ENCODE results near the gene PIK3IP1. TPM values are rescaled to one million over a fixed set of nuclear protein-coding genes. Genes with fewer than 3 reads are reported as not detected.

PIK3IP1 gene
- total RNA-seq, 4 donors from 2014 or later: 39.8 to 88.4 (median 48.1) TPM

DNA sequence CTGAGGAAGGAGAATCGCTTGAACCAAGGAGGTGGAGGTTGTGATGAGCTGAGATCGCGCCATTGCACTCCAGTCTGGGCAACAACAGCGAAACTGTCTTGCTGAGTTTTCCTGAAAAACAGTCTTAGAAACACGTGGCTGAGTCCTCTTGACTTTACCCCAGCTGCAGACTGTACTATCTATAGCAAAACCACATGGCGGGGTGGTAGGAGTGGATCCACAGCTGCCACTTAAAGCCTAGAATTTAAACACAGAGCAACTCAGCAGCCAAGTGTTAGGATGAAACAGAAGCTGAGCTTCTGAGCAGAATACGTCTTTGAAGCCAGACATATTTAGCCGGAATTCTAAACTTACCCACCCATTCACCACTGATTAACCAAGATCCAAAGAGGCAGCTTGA is 39.7 kb upstream of the PIK3IP1 start:
- no peaks in the 10 kb centered on the region for H3K9me3 ChIP-seq
- H3K4me1 ChIP-seq: no peaks in the 10 kb centered on the region
- TF ChIP-seq, protein P1, sequence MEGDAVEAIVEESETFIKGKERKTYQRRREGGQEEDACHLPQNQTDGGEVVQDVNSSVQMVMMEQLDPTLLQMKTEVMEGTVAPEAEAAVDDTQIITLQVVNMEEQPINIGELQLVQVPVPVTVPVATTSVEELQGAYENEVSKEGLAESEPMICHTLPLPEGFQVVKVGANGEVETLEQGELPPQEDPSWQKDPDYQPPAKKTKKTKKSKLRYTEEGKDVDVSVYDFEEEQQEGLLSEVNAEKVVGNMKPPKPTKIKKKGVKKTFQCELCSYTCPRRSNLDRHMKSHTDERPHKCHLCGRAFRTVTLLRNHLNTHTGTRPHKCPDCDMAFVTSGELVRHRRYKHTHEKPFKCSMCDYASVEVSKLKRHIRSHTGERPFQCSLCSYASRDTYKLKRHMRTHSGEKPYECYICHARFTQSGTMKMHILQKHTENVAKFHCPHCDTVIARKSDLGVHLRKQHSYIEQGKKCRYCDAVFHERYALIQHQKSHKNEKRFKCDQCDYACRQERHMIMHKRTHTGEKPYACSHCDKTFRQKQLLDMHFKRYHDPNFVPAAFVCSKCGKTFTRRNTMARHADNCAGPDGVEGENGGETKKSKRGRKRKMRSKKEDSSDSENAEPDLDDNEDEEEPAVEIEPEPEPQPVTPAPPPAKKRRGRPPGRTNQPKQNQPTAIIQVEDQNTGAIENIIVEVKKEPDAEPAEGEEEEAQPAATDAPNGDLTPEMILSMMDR (IDR thresholded peaks at IDR 0.05): no peak
- TF ChIP-seq POLR2A (IDR thresholded peaks at IDR 0.05): no peak
- no peak overlapping the region for H3K27ac ChIP-seq
- H3K36me3 ChIP-seq: peaks cover 47 to 62% of the 10 kb centered on the region in 2 donors
- intact Hi-C loops (cut with DNase I): no loop called here
- no peaks in the 10 kb centered on the region for H3K27me3 ChIP-seq
- 92 to 94% methylated on average over 8 of the region's 8 CpGs for WGBS, 2 donors
- no peak overlapping the region for H3K4me3 ChIP-seq (replicated peaks in 1 of 3)
- DNase-seq: no peak

DNA sequence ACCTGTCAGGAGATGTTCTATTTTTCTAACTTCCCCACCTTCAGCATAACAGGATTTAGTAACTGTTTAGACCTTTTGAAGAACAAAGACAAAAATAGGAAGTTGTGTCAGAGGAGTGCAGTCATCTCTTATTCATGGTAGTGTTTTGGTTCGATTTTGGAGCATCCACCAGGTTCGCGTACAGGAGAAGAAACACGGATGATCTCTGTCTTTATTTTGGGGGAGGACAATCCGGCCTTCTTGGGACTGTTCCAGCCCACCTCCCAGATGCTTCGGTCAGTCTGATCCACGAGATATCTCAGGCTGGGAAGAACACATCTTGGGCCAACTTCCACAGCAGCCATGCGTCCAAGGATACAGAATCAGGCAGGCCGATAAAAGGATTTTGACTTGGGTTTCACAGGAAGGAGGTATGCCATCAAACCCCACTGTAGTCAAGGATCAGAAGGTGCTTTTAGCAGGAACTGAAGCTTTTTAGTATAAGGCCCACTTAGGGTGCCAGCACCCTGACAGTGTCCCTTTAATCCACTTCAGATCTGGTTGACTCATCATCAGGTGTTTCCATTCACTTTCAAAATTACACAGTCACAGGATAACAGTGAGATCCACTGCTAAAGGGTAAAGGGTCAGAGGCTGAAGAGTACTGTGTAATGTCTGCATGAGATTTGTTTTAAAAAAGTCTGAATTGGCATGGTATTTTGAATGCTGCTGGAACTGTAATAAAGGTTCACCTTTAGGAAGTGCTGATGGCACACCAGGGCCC is 37.3 kb upstream of the PIK3IP1 start:
- peaks cover 44 to 68% of the 10 kb centered on the region in 2 donors for H3K36me3 ChIP-seq
- no peaks in the 10 kb centered on the region for H3K9me3 ChIP-seq
- H3K4me3 ChIP-seq (replicated peaks in 1 of 3): no peak overlapping the region
- no peak for DNase-seq
- no peak overlapping the region for H3K27ac ChIP-seq
- TF ChIP-seq, protein P1 (IDR thresholded peaks at IDR 0.05): no peak
- no peak for TF ChIP-seq POLR2A (IDR thresholded peaks at IDR 0.05)
- H3K27me3 ChIP-seq: no peaks in the 10 kb centered on the region
- H3K4me1 ChIP-seq: no peaks in the 10 kb centered on the region
- intact Hi-C loops (cut with DNase I): no loop called here
- 81 to 93% methylated on average over 9 of the region's 9 CpGs for WGBS, 2 donors

DNA sequence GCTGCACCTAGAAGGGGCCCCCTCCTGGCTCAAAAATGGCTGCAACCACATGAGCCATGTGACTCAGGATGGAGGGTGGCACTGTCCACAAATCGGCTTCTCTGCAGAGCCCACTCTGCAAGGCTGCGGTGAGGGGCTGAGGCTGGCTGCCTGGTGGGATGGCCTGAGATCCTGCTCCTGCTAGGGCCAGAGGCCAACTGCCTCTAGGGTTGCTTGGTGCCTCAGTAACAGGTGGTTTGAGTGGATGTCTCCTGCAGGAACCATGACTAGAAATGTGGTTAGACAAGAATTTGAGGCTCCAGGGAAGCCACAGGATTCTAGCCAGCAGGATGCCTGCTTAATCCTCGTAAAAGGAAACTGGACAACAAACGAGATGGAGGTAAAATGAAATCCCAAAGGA is 36.7 kb upstream of the PIK3IP1 start:
- no peak for TF ChIP-seq POLR2A (IDR thresholded peaks at IDR 0.05)
- TF ChIP-seq, protein P1 (IDR thresholded peaks at IDR 0.05): no peak
- no peaks in the 10 kb centered on the region for H3K4me1 ChIP-seq
- no peaks in the 10 kb centered on the region for H3K27me3 ChIP-seq
- H3K27ac ChIP-seq: no peak overlapping the region
- H3K4me3 ChIP-seq (replicated peaks in 1 of 3): no peak overlapping the region
- intact Hi-C loops (cut with DNase I): no loop called here
- no peaks in the 10 kb centered on the region for H3K9me3 ChIP-seq
- H3K36me3 ChIP-seq: peaks cover 38 to 62% of the 10 kb centered on the region in 2 donors
- no peak for DNase-seq
- 88 to 91% methylated on average over 4 of the region's 4 CpGs for WGBS, 2 donors

DNA sequence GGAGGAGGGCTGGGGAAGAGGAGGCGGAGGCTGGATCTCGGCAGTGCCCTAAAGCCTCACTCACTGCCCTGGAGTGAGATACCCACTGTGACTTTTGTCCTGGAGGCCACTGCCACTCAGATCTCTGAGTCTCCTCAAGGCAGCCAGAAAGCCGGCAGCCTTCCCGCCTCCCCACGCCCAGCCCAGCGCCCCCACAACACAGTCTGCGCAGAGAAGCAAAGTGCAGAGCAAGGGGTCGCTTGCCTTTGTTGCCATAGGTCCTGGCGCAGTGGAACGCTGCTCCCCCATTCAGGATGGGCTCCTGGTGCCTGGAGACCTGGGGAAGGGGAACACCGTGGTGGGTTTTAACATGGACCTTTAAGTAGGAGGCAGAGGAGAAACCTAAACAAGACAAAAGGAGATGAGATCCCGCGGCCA is 36.3 kb upstream of the PIK3IP1 start:
- no peak overlapping the region for H3K27ac ChIP-seq
- TF ChIP-seq POLR2A (IDR thresholded peaks at IDR 0.05): no peak
- TF ChIP-seq, protein P1 (IDR thresholded peaks at IDR 0.05): no peak
- H3K4me1 ChIP-seq: peaks cover 0 to under 1% of the 10 kb centered on the region in 2 donors
- H3K27me3 ChIP-seq: no peaks in the 10 kb centered on the region
- no peak for DNase-seq
- H3K9me3 ChIP-seq: no peaks in the 10 kb centered on the region
- no peak overlapping the region for H3K4me3 ChIP-seq (replicated peaks in 1 of 3)
- WGBS, 2 donors: 87 to 88% methylated on average over 10 to 13 of the region's 13 CpGs
- peaks cover 37 to 57% of the 10 kb centered on the region in 2 donors for H3K36me3 ChIP-seq
- intact Hi-C loops (cut with DNase I): no loop called here

DNA sequence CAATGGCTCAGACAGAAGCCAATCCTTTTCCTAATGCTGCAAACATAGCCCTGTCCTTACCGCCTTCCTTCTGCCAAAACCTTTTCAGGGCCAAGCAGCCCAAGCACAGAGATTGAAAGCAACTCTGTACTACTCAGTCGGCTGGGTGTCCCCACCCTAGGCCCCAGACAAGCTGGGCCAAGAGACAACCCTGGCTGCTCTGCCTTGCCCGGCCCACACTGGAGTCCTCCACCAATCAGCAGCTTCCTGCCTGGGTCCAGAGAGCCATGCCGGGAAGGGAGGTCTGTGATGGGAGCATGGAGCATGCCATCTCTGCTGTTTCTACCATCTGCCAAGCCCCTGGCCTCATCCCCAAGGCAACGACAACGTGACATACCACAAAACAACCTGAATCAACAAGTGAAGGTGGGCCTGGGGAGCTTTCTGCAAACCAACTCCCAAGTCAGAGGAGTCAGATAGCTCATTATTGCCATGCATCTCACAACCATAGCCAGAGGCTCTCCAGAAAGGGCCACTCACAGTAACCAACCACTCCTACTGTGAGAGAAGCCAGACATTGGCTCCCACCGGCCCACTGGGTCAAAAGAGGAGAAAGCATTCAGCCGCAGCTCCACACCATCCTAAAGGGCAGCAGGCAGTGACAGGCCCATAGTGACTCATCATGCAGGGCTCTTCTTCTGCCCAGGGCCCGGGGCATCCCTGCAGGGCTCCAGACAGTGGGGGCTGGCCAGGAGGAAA is 35.7 kb upstream of the PIK3IP1 start:
- no peak for DNase-seq
- intact Hi-C loops (cut with DNase I): no loop called here
- Histone ChIP-seq H3K4me1 (peaks cover 4 to 6% of the 10 kb centered on the region in 2 donors), H3K9me3 (no peaks in the 10 kb centered on the region), H3K27me3 (no peaks in the 10 kb centered on the region), H3K4me3 (replicated peaks in 1 of 3) (no peak overlapping the region), H3K36me3 (peaks cover 37 to 55% of the 10 kb centered on the region in 2 donors), H3K27ac (no peak overlapping the region)
- TF ChIP-seq, protein P1 (IDR thresholded peaks at IDR 0.05): no peak
- TF ChIP-seq POLR2A (IDR thresholded peaks at IDR 0.05): no peak
- 74 to 89% methylated on average over 8 to 9 of the region's 9 CpGs for whole genome bisulfite sequencing, 2 donors
